Memory B cell (primary cell): ENCODE measurements around the gene WDR54.
"Not testable (repeated sequence)": the region's sequence is repeated elsewhere in the genome, so short reads cannot be mapped to it uniquely, and the experiment has no call there.

Experiments
- ATAC-seq: fragments of 150-1000 bp; cut with Tn5 transposase; 2 replicates; pipeline ENCODE4 v1.10.0; 2021; ENCODE audit warnings: low read depth, mild to moderate bottlenecking, moderate library complexity
- DNase-seq, 2 donors: peaks; one replicate each; pipeline ENCODE4 v3.0.0; 2022; ENCODE audit warnings: low spot score in 2 of 2
- H3K27ac Mint-ChIP-seq: one replicate; pipeline ENCODE4 v1.8.0; 2022; ENCODE audit warnings: mild to moderate bottlenecking, moderate library complexity, mixed read lengths
- H3K27me3 Mint-ChIP-seq: one replicate; pipeline ENCODE4 v1.8.0; 2022; ENCODE audit warnings: mixed read lengths
- H3K36me3 Mint-ChIP-seq: one replicate; pipeline ENCODE4 v1.8.0; 2022; ENCODE audit warnings: mild to moderate bottlenecking, mixed read lengths
- H3K4me1 Mint-ChIP-seq: one replicate; pipeline ENCODE4 v1.8.0; 2022; ENCODE audit warnings: mixed read lengths
- H3K4me3 Mint-ChIP-seq: one replicate; pipeline ENCODE4 v1.8.0; 2022; ENCODE audit warnings: mild to moderate bottlenecking, moderate library complexity, mixed read lengths
- H3K9me3 Mint-ChIP-seq: one replicate; pipeline ENCODE4 v1.8.0; 2022; ENCODE audit warnings: mixed read lengths

Gene WDR54

GRCh38 chr2:74415762-74416395 is 5.7 kb upstream of the WDR54 start:
- peak overlapping the region; percentile 20 for H3K27ac Mint-ChIP-seq
- H3K4me3 Mint-ChIP-seq: peak overlapping the region; percentile 82
- H3K27me3 Mint-ChIP-seq: no peaks in the 10 kb centered on the region
- peaks cover 22% of the 10 kb centered on the region for H3K4me1 Mint-ChIP-seq
- ATAC-seq (no peak), DNase-seq (no peak)
- H3K9me3 Mint-ChIP-seq: no peaks in the 10 kb centered on the region
- no peaks in the 10 kb centered on the region for H3K36me3 Mint-ChIP-seq

GRCh38 chr2:74416778-74417177 is 4.8 kb upstream of the WDR54 start:
- no peak for DNase-seq
- H3K27ac Mint-ChIP-seq: no peak overlapping the region
- ATAC-seq: no peak
- H3K27me3 Mint-ChIP-seq: no peaks in the 10 kb centered on the region
- no peak overlapping the region for H3K4me3 Mint-ChIP-seq
- H3K36me3 Mint-ChIP-seq: no peaks in the 10 kb centered on the region
- H3K4me1 Mint-ChIP-seq: peaks cover 25% of the 10 kb centered on the region
- no peaks in the 10 kb centered on the region for H3K9me3 Mint-ChIP-seq

GRCh38 chr2:74417197-74417596 is 4.3 kb upstream of the WDR54 start:
- Mint-ChIP-seq H3K4me3 (no peak overlapping the region), H3K9me3 (no peaks in the 10 kb centered on the region), H3K27ac (peak overlapping the region; percentile 45), H3K27me3 (no peaks in the 10 kb centered on the region), H3K4me1 (peaks cover 25% of the 10 kb centered on the region), H3K36me3 (no peaks in the 10 kb centered on the region)
- ATAC-seq (no peak), DNase-seq (no peak)

GRCh38 chr2:74417763-74418162 is 3.8 kb upstream of the WDR54 start:
- H3K4me3 Mint-ChIP-seq: no peak overlapping the region
- H3K4me1 Mint-ChIP-seq: peaks cover 26% of the 10 kb centered on the region
- peak overlapping the region; percentile 45 for H3K27ac Mint-ChIP-seq
- DNase-seq: no peak
- no peaks in the 10 kb centered on the region for H3K36me3 Mint-ChIP-seq
- H3K9me3 Mint-ChIP-seq: no peaks in the 10 kb centered on the region
- no peak for ATAC-seq
- no peaks in the 10 kb centered on the region for H3K27me3 Mint-ChIP-seq

GRCh38 chr2:74418312-74418711 is 3.2 kb upstream of the WDR54 start:
- H3K4me1 Mint-ChIP-seq: peaks cover 27% of the 10 kb centered on the region
- ATAC-seq: no peak

GRCh38 chr2:74419345-74419744 is 2.2 kb upstream of the WDR54 start:
- Mint-ChIP-seq H3K9me3 (no peaks in the 10 kb centered on the region), H3K27ac (no peak overlapping the region), H3K27me3 (no peaks in the 10 kb centered on the region), H3K4me1 (peaks cover 23% of the 10 kb centered on the region), H3K4me3 (no peak overlapping the region), H3K36me3 (no peaks in the 10 kb centered on the region)
- DNase-seq (no peak), ATAC-seq (no peak)

More at GRCh38 chr2:74418312-74418711, 3.2 kb upstream of the WDR54 start:
- DNase-seq: no peak
- Mint-ChIP-seq H3K27ac (peak overlapping the region; percentile 45), H3K4me3 (no peak overlapping the region), H3K36me3 (no peaks in the 10 kb centered on the region), H3K27me3 (no peaks in the 10 kb centered on the region), H3K9me3 (no peaks in the 10 kb centered on the region)

- Mint-ChIP-seq H3K4me1 (peaks cover 20% of the 10 kb centered on the region), H3K4me3 (peak overlapping the region; percentile 40), H3K9me3 (no peaks in the 10 kb centered on the region), H3K27me3 (no peaks in the 10 kb centered on the region), H3K27ac (peak overlapping the region; percentile 56), H3K36me3 (no peaks in the 10 kb centered on the region)
- no peak for ATAC-seq
- no peak for DNase-seq
Observed at GRCh38 chr2:74420006-74420405, 1.5 kb upstream of the WDR54 start.

GRCh38 chr2:74420443-74421103 is 957 bp upstream of the WDR54 start:
- H3K36me3 Mint-ChIP-seq, H3K9me3 Mint-ChIP-seq, DNase-seq, H3K27me3 Mint-ChIP-seq, ATAC-seq: not testable (repeated sequence)
- Mint-ChIP-seq H3K4me1 (peaks cover 17% of the 10 kb centered on the region), H3K27ac (peak overlapping the region; percentile 96), H3K4me3 (peak overlapping the region; percentile 98)

- H3K27me3 Mint-ChIP-seq: no peaks in the 10 kb centered on the region
- DNase-seq (no peak), ATAC-seq (no peak)
- peaks cover 14% of the 10 kb centered on the region for H3K4me1 Mint-ChIP-seq
- H3K4me3 Mint-ChIP-seq: peak overlapping the region; percentile 98
- peaks cover 6% of the 10 kb centered on the region for H3K36me3 Mint-ChIP-seq
- peak overlapping the region; percentile 96 for H3K27ac Mint-ChIP-seq
- no peaks in the 10 kb centered on the region for H3K9me3 Mint-ChIP-seq
Observed at GRCh38 chr2:74423231-74424095, 1.9 kb downstream of the WDR54 start.

GRCh38 chr2:74424139-74424992 is 2.8 kb downstream of the WDR54 start:
- DNase-seq (no peak), ATAC-seq (no peak)
- H3K27me3 Mint-ChIP-seq: no peaks in the 10 kb centered on the region
- peaks cover 6% of the 10 kb centered on the region for H3K36me3 Mint-ChIP-seq
- H3K4me3 Mint-ChIP-seq: no peak overlapping the region
- H3K9me3 Mint-ChIP-seq: no peaks in the 10 kb centered on the region
- no peak overlapping the region for H3K27ac Mint-ChIP-seq
- peaks cover 14% of the 10 kb centered on the region for H3K4me1 Mint-ChIP-seq

- Mint-ChIP-seq H3K27me3 (no peaks in the 10 kb centered on the region), H3K4me3 (no peak overlapping the region), H3K27ac (no peak overlapping the region), H3K4me1 (peaks cover 14% of the 10 kb centered on the region), H3K36me3 (peaks cover 8% of the 10 kb centered on the region), H3K9me3 (no peaks in the 10 kb centered on the region)
- no peak for ATAC-seq
- no peak for DNase-seq
Observed at GRCh38 chr2:74424995-74425406, 3.5 kb downstream of the WDR54 start.

GRCh38 chr2:74425523-74425922 is 4.0 kb downstream of the WDR54 start:
- DNase-seq (no peak), ATAC-seq (no peak)
- no peak overlapping the region for H3K4me3 Mint-ChIP-seq
- no peaks in the 10 kb centered on the region for H3K27me3 Mint-ChIP-seq
- H3K36me3 Mint-ChIP-seq: peaks cover 8% of the 10 kb centered on the region
- no peak overlapping the region for H3K27ac Mint-ChIP-seq
- peaks cover 10% of the 10 kb centered on the region for H3K4me1 Mint-ChIP-seq
- H3K9me3 Mint-ChIP-seq: no peaks in the 10 kb centered on the region

- Mint-ChIP-seq H3K9me3 (no peaks in the 10 kb centered on the region), H3K27ac (no peak overlapping the region), H3K36me3 (peaks cover 8% of the 10 kb centered on the region), H3K4me3 (no peak overlapping the region), H3K4me1 (peaks cover 7% of the 10 kb centered on the region), H3K27me3 (no peaks in the 10 kb centered on the region)
- DNase-seq (no peak), ATAC-seq (no peak)
Observed at GRCh38 chr2:74426181-74426758, 4.7 kb downstream of the WDR54 start.
